ENCODE measurements around the gene HAX1. TPM values are rescaled to one million over a fixed set of nuclear protein-coding genes. Genes with fewer than 3 reads are reported as not detected.

The HAX1 gene
- total RNA-seq, 1 experiment from 2014 or later, result 80.4 TPM

- Histone ChIP-seq H3T11ph (ENCODE audit: low read length) (no peak overlapping the region), H2BK20ac (ENCODE audit: low read depth, low read length, poor library complexity, severe bottlenecking) (no peak overlapping the region), H3K9me3 (ENCODE audit: control insufficient read depth, low read depth, low read length) (no peaks in the 10 kb centered on the region), H4K20me1 (ENCODE audit: control insufficient read depth, insufficient read depth, insufficient read length) (no peaks in the 10 kb centered on the region), H3K9ac (ENCODE audit: extremely low read depth, insufficient read length, low read length) (no peak overlapping the region), H3K27me3 (ENCODE audit: insufficient read depth, low read length) (no peaks in the 10 kb centered on the region), H2BK15ac (ENCODE audit: low read depth, low read length) (no peak overlapping the region), H2BK5ac (ENCODE audit: insufficient read length, low read length) (no peak overlapping the region), H3K79me2 (ENCODE audit: insufficient read depth, low read length) (no peaks in the 10 kb centered on the region), H3K18ac (ENCODE audit: insufficient read length, low read depth, low read length) (no peak overlapping the region), H2AK5ac (ENCODE audit: insufficient read length, low read length) (no peak overlapping the region), H3K23me2 (ENCODE audit: insufficient read length, low read depth, low read length, poor library complexity, severe bottlenecking) (no peaks in the 10 kb centered on the region), H4K8ac (replicated peaks; ENCODE audit: insufficient read length, low read depth, low read length) (no peak overlapping the region), H4K5ac (ENCODE audit: insufficient read length, low read depth, low read length) (no peak overlapping the region), H3K4me2 (ENCODE audit: insufficient read depth, insufficient read length, low read length) (no peak overlapping the region), H2BK12ac (ENCODE audit: insufficient read length, low read depth, low read length) (no peak overlapping the region), H3K14ac (ENCODE audit: insufficient read depth, low read length) (no peak overlapping the region), H3K23ac (ENCODE audit: insufficient read length, low read depth, low read length) (no peak overlapping the region), H3K79me1 (ENCODE audit: insufficient read depth, low read depth, low read length, poor library complexity, severe bottlenecking) (no peaks in the 10 kb centered on the region), H2AFZ (ENCODE audit: low read length) (no peak overlapping the region), H2BK120ac (ENCODE audit: low read depth, low read length, poor library complexity, severe bottlenecking) (no peak overlapping the region), H4K91ac (ENCODE audit: insufficient read length, low read depth, low read length) (no peak overlapping the region), H3K27ac (ENCODE audit: insufficient read length, low read depth, low read length) (no peak overlapping the region), H3K4ac (ENCODE audit: low read depth, low read length) (no peak overlapping the region), H3K56ac (ENCODE audit: insufficient read length, low read depth, low read length) (no peak overlapping the region), H3K4me1 (ENCODE audit: insufficient read depth, low read length) (no peaks in the 10 kb centered on the region)
- no peak overlapping the region for H3K27ac Mint-ChIP-seq
- H3K4me3 Mint-ChIP-seq, result no peak overlapping the region
- peaks cover 16 to 28% of the 10 kb centered on the region in 2 experiments for H3K9me3 Mint-ChIP-seq
- no CpG with 5 or more reads among the region's 4 CpGs for WGBS (ENCODE audit: extremely low coverage, insufficient read length, low lambda C conversion rate)
- no peak for TF ChIP-seq CTCF (conservative IDR thresholded peaks at IDR 0.05)
- H3K36me3 Mint-ChIP-seq (ENCODE audit: insufficient read depth in 1 of 3, low read depth in 3 of 3), result no peaks in the 10 kb centered on the region; a peak in 1 of 7 replicates
- no peak for DNase-seq
- peaks cover 21% of the 10 kb centered on the region for H3K27me3 Mint-ChIP-seq (ENCODE audit: low read depth)
- H3K4me1 Mint-ChIP-seq, result no peaks in the 10 kb centered on the region
Observed at GRCh38 chr1:154318386-154318785, 46.0 kb downstream of the HAX1 start.
